ENCODE results near the gene TCFL5.

TCFL5 gene

GRCh38 chr20:62839261-62839660 is 22.4 kb downstream of the TCFL5 start:
- Histone ChIP-seq H3K9me3 (ENCODE audit: control insufficient read depth, low read length) (no peaks in the 10 kb centered on the region), H3K27ac (ENCODE audit: low read depth, low read length, severe bottlenecking) (no peak overlapping the region), H3K4me1 (ENCODE audit: control insufficient read depth, insufficient read depth, low read length, poor library complexity, severe bottlenecking) (no peaks in the 10 kb centered on the region), H3K36me3 (ENCODE audit: control insufficient read depth, insufficient read depth, low read length) (peaks cover 37% of the 10 kb centered on the region), H3K4me3 (ENCODE audit: extremely low read depth, insufficient read depth, low read length, poor library complexity, severe bottlenecking) (no peak overlapping the region)
- WGBS, 2 experiments (ENCODE audit: insufficient coverage in 2 of 2), result 95 to 100% methylated on average over 8 of the region's 8 CpGs

DNA sequence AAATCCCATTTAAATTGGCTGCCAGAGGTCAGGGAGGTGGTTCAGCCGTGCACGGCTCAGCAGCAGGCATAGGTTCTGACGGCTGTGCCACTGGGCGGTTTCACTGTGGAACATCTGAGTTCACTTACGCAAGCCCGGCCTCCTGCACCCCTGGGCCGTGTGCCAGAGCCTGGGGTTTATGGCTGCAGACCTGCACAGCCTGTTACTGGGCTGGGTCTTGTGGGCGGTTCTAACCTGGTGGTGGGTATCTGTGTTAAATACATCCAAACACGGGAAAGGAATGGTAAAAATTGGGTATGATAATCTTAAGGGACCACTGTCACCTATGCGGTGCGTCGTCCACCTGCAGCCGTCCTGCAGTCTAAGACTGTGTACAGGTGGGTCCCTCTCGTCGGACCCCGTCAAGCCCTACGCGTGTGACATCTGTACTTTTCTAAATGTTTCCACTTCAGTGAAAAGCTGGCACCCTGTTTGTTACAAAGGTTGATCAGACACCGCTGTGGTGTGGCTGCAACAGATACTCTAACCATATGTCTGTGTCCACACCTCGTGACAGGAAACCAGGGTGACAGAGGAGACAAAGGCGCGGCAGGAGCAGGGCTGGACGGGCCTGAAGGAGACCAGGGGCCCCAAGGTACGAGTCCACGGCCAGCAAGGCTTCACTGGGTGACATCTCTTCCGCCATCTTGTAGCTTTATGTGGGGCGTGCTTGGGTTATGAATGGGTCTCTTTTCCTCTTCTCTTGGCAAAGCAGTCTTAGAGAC is 23.3 kb downstream of the TCFL5 start:
- H3K9me3 ChIP-seq (ENCODE audit: control insufficient read depth, low read length), result no peaks in the 10 kb centered on the region
- no peak overlapping the region for H3K27ac ChIP-seq (ENCODE audit: low read depth, low read length, severe bottlenecking)
- peaks cover 37% of the 10 kb centered on the region for H3K36me3 ChIP-seq (ENCODE audit: control insufficient read depth, insufficient read depth, low read length)
- no peaks in the 10 kb centered on the region for H3K4me1 ChIP-seq (ENCODE audit: control insufficient read depth, insufficient read depth, low read length, poor library complexity, severe bottlenecking)
- WGBS, 2 experiments (ENCODE audit: insufficient coverage in 2 of 2), result 92 to 99% methylated on average over 19 to 26 of the region's 27 CpGs
- no peak overlapping the region for H3K4me3 ChIP-seq (ENCODE audit: extremely low read depth, insufficient read depth, low read length, poor library complexity, severe bottlenecking)

- H3K27ac ChIP-seq (ENCODE audit: low read depth, low read length, severe bottlenecking), result no peak overlapping the region
- H3K4me3 ChIP-seq (ENCODE audit: extremely low read depth, insufficient read depth, low read length, poor library complexity, severe bottlenecking), result no peak overlapping the region
- 92 to 98% methylated on average over 6 of the region's 8 CpGs for WGBS, 2 experiments (ENCODE audit: insufficient coverage in 2 of 2)
Observed at GRCh38 chr20:62837790-62838127, 23.9 kb downstream of the TCFL5 start.

DNA sequence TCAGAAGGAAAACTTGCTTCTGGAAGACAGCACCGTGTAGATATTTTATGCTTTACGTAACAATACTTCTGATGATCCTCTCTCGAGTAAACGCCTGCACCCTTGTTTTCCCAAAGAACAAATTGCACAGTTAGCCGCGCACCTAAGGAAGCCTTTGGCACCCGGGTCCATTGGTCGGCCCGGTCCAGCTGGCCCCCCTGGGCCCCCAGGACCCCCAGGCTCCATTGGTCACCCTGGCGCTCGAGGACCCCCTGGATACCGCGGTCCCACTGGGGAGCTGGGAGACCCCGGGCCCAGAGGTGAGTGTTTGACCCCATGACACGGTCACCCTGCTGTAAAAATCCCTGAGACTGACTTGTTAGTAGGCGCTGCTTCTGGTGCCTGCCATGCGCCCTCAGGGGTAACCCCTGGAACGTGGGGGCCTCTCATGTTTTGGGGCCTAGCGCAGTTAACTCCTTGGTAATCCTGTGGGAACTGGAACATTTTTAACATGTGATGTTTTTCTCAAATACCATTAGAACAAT is 24.6 kb downstream of the TCFL5 start:
- H3K4me3 ChIP-seq (ENCODE audit: extremely low read depth, insufficient read depth, low read length, poor library complexity, severe bottlenecking), result no peak overlapping the region
- H3K4me1 ChIP-seq (ENCODE audit: control insufficient read depth, insufficient read depth, low read length, poor library complexity, severe bottlenecking), result peaks cover 3% of the 10 kb centered on the region
- WGBS, 2 experiments (ENCODE audit: insufficient coverage in 2 of 2), result 96 to 97% methylated on average over 18 to 19 of the region's 19 CpGs
- H3K9me3 ChIP-seq (ENCODE audit: control insufficient read depth, low read length), result no peaks in the 10 kb centered on the region
- H3K36me3 ChIP-seq (ENCODE audit: control insufficient read depth, insufficient read depth, low read length), result peaks cover 48% of the 10 kb centered on the region
- H3K27ac ChIP-seq (ENCODE audit: low read depth, low read length, severe bottlenecking), result no peak overlapping the region

More at GRCh38 chr20:62837790-62838127, 23.9 kb downstream of the TCFL5 start:
- peaks cover 40% of the 10 kb centered on the region for H3K36me3 ChIP-seq (ENCODE audit: control insufficient read depth, insufficient read depth, low read length)
- no peaks in the 10 kb centered on the region for H3K4me1 ChIP-seq (ENCODE audit: control insufficient read depth, insufficient read depth, low read length, poor library complexity, severe bottlenecking)
- no peaks in the 10 kb centered on the region for H3K9me3 ChIP-seq (ENCODE audit: control insufficient read depth, low read length)

GRCh38 chr20:62835931-62836861 is 25.4 kb downstream of the TCFL5 start:
- H3K36me3 ChIP-seq (ENCODE audit: control insufficient read depth, insufficient read depth, low read length), result peaks cover 52% of the 10 kb centered on the region
- WGBS, 2 experiments (ENCODE audit: insufficient coverage in 2 of 2), result 91% methylated on average over 37 to 51 of the region's 52 CpGs
- H3K27ac ChIP-seq (ENCODE audit: low read depth, low read length, severe bottlenecking), result no peak overlapping the region
- no peaks in the 10 kb centered on the region for H3K9me3 ChIP-seq (ENCODE audit: control insufficient read depth, low read length)
- peaks cover 10% of the 10 kb centered on the region for H3K4me1 ChIP-seq (ENCODE audit: control insufficient read depth, insufficient read depth, low read length, poor library complexity, severe bottlenecking)
- H3K4me3 ChIP-seq (ENCODE audit: extremely low read depth, insufficient read depth, low read length, poor library complexity, severe bottlenecking), result no peak overlapping the region

- H3K4me3 ChIP-seq (ENCODE audit: extremely low read depth, insufficient read depth, low read length, poor library complexity, severe bottlenecking), result no peak overlapping the region
- H3K27ac ChIP-seq (ENCODE audit: low read depth, low read length, severe bottlenecking), result no peak overlapping the region
Observed at GRCh38 chr20:62834967-62835730, 26.5 kb downstream of the TCFL5 start.

DNA sequence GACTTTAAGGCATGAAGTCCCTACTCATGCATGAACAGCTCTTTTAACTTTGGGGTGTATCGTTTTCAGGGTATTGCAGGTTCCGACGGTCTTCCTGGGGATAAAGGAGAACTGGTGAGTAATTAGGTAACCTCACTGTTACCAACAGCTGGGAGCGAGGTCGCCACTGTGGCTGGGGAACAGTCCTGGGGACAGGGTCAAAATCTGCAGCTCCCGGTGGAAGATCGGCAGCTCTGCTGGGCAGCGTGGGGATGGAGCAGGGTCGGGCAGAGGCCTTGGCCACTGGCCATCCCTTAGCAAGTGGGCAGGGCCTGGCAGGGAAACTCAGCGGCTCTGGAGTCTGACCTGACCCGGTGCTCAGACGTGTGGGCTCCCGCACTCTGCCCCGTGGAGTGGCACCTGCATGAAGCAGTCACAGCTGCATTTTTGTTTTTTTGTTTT is 28.7 kb downstream of the TCFL5 start:
- no peak overlapping the region for H3K4me3 ChIP-seq (ENCODE audit: extremely low read depth, insufficient read depth, low read length, poor library complexity, severe bottlenecking)
- no peaks in the 10 kb centered on the region for H3K9me3 ChIP-seq (ENCODE audit: control insufficient read depth, low read length)
- no peak overlapping the region for H3K27ac ChIP-seq (ENCODE audit: low read depth, low read length, severe bottlenecking)
- 88 to 95% methylated on average over 11 to 14 of the region's 14 CpGs for WGBS, 2 experiments (ENCODE audit: insufficient coverage in 2 of 2)
- H3K4me1 ChIP-seq (ENCODE audit: control insufficient read depth, insufficient read depth, low read length, poor library complexity, severe bottlenecking), result peaks cover 10% of the 10 kb centered on the region
- H3K36me3 ChIP-seq (ENCODE audit: control insufficient read depth, insufficient read depth, low read length), result peaks cover 55% of the 10 kb centered on the region

More at GRCh38 chr20:62834967-62835730, 26.5 kb downstream of the TCFL5 start:
- Histone ChIP-seq H3K9me3 (ENCODE audit: control insufficient read depth, low read length) (no peaks in the 10 kb centered on the region), H3K36me3 (ENCODE audit: control insufficient read depth, insufficient read depth, low read length) (peaks cover 51% of the 10 kb centered on the region), H3K4me1 (ENCODE audit: control insufficient read depth, insufficient read depth, low read length, poor library complexity, severe bottlenecking) (peaks cover 10% of the 10 kb centered on the region)
- 97% methylated on average over 20 to 22 of the region's 24 CpGs for WGBS, 2 experiments (ENCODE audit: insufficient coverage in 2 of 2)

- no peak overlapping the region for H3K4me3 ChIP-seq (ENCODE audit: extremely low read depth, insufficient read depth, low read length, poor library complexity, severe bottlenecking)
- peak overlapping the region; percentile 29 for H3K27ac ChIP-seq (ENCODE audit: low read depth, low read length, severe bottlenecking)
- 65 to 74% methylated on average over 20 to 22 of the region's 22 CpGs for WGBS, 2 experiments (ENCODE audit: insufficient coverage in 2 of 2)
- peaks cover 57% of the 10 kb centered on the region for H3K36me3 ChIP-seq (ENCODE audit: control insufficient read depth, insufficient read depth, low read length)
- H3K4me1 ChIP-seq (ENCODE audit: control insufficient read depth, insufficient read depth, low read length, poor library complexity, severe bottlenecking), result peaks cover 10% of the 10 kb centered on the region
- no peaks in the 10 kb centered on the region for H3K9me3 ChIP-seq (ENCODE audit: control insufficient read depth, low read length)
Observed at GRCh38 chr20:62832212-62832922, 29.3 kb downstream of the TCFL5 start.

DNA sequence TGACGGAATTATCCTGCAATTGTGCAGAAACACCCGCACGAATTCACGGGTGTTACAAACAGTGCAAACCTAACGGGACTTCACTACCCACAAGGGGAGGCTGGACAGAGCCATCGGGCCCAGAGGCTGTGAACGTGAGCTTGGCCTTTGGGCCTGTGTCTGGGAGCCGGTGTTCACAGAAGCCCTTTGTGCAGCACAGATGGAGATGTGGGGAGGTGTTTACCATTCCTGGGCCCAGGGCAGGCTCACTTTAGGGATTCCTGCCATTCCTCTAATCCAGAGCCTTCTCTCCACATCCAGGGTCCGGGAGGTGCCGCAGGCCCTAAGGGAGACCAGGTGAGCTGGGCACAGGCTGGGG is 29.8 kb downstream of the TCFL5 start:
- H3K36me3 ChIP-seq (ENCODE audit: control insufficient read depth, insufficient read depth, low read length), result peaks cover 52% of the 10 kb centered on the region
- no peak overlapping the region for H3K4me3 ChIP-seq (ENCODE audit: extremely low read depth, insufficient read depth, low read length, poor library complexity, severe bottlenecking)
- peak overlapping the region; percentile 16 for H3K27ac ChIP-seq (ENCODE audit: low read depth, low read length, severe bottlenecking)
- H3K4me1 ChIP-seq (ENCODE audit: control insufficient read depth, insufficient read depth, low read length, poor library complexity, severe bottlenecking), result peaks cover 10% of the 10 kb centered on the region
- H3K9me3 ChIP-seq (ENCODE audit: control insufficient read depth, low read length), result no peaks in the 10 kb centered on the region
- 90 to 97% methylated on average over 10 of the region's 10 CpGs for WGBS, 2 experiments (ENCODE audit: insufficient coverage in 2 of 2)

DNA sequence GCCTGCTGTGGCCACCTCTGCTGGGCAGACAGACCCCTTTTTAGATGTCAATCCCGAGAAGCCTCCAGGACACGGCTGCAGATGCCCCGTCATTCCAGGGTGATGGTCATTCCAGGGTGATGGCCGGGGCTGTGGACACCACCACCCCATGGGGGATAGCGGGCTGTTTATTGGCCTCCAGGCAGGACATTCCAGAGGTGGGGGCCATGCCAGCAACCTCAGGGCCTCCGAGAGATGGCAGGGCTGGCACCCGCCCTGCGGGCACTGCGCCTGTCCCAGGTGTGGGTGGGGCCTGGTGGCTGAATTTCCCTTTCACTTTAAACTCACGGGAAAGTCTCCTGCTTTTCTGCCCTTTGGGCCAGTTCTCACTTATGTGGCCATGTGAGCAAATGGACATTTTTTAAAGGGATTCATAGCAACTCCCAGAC is 30.2 kb downstream of the TCFL5 start:
- peaks cover 10% of the 10 kb centered on the region for H3K4me1 ChIP-seq (ENCODE audit: control insufficient read depth, insufficient read depth, low read length, poor library complexity, severe bottlenecking)
- 89 to 91% methylated on average over 7 to 8 of the region's 10 CpGs for WGBS, 2 experiments (ENCODE audit: insufficient coverage in 2 of 2)
- peak overlapping the region; percentile 16 for H3K27ac ChIP-seq (ENCODE audit: low read depth, low read length, severe bottlenecking)
- H3K36me3 ChIP-seq (ENCODE audit: control insufficient read depth, insufficient read depth, low read length), result peaks cover 52% of the 10 kb centered on the region
- H3K9me3 ChIP-seq (ENCODE audit: control insufficient read depth, low read length), result no peaks in the 10 kb centered on the region
- H3K4me3 ChIP-seq (ENCODE audit: extremely low read depth, insufficient read depth, low read length, poor library complexity, severe bottlenecking), result no peak overlapping the region
